HL-60 (cell line): ENCODE data around the gene S100G.

Source experiments
- GABPA ChIP-seq: IDR thresholded peaks from 2 replicates; pipeline ENCODE4 v1.6.1; 2012; ENCODE audit warnings: low read depth
- POLR2AphosphoS5 ChIP-seq: IDR thresholded peaks from 2 replicates; pipeline ENCODE4 v1.6.1; 2012; ENCODE audit warnings: low read depth
- SPI1 ChIP-seq: IDR thresholded peaks from 2 replicates; pipeline ENCODE4 v1.6.1; 2012; ENCODE audit warnings: low read depth, mild to moderate bottlenecking, borderline replicate concordance
- TF ChIP-seq, protein P1 (sequence below): IDR thresholded peaks from one replicate; pipeline ENCODE4 v1.5.1; 2011; ENCODE audit warnings: low read length, control low read depth, inconsistent platforms; ENCODE audit not compliant: insufficient read depth

DNA sequence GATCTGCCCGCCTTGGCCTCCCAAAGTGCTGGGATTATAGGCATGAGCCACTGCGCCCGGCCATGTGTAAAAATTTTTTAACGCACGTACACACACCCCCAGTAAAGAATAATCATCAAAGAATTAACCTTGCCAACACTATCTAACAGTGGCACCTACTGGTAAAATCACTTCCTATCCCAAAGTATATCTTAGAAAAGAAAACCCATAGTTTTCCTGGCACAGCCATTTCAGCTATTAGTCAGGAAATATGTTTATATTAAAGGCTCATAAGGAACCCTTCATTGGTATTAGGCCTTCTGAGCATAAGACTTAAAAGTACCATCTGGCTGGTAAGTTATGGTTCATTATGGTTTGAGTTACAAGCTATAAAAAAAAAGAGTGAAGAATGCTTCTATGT is 14.1 kb downstream of the S100G start:
- TF ChIP-seq SPI1 (no peak), POLR2AphosphoS5 (no peak), GABPA (no peak)
- TF ChIP-seq, protein P1, sequence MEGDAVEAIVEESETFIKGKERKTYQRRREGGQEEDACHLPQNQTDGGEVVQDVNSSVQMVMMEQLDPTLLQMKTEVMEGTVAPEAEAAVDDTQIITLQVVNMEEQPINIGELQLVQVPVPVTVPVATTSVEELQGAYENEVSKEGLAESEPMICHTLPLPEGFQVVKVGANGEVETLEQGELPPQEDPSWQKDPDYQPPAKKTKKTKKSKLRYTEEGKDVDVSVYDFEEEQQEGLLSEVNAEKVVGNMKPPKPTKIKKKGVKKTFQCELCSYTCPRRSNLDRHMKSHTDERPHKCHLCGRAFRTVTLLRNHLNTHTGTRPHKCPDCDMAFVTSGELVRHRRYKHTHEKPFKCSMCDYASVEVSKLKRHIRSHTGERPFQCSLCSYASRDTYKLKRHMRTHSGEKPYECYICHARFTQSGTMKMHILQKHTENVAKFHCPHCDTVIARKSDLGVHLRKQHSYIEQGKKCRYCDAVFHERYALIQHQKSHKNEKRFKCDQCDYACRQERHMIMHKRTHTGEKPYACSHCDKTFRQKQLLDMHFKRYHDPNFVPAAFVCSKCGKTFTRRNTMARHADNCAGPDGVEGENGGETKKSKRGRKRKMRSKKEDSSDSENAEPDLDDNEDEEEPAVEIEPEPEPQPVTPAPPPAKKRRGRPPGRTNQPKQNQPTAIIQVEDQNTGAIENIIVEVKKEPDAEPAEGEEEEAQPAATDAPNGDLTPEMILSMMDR = no peak
